Measurements from ENCODE around the gene TMEM222.

- TF ChIP-seq, protein P1, sequence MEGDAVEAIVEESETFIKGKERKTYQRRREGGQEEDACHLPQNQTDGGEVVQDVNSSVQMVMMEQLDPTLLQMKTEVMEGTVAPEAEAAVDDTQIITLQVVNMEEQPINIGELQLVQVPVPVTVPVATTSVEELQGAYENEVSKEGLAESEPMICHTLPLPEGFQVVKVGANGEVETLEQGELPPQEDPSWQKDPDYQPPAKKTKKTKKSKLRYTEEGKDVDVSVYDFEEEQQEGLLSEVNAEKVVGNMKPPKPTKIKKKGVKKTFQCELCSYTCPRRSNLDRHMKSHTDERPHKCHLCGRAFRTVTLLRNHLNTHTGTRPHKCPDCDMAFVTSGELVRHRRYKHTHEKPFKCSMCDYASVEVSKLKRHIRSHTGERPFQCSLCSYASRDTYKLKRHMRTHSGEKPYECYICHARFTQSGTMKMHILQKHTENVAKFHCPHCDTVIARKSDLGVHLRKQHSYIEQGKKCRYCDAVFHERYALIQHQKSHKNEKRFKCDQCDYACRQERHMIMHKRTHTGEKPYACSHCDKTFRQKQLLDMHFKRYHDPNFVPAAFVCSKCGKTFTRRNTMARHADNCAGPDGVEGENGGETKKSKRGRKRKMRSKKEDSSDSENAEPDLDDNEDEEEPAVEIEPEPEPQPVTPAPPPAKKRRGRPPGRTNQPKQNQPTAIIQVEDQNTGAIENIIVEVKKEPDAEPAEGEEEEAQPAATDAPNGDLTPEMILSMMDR (conservative IDR thresholded peaks at IDR 0.05; ENCODE audit: low read length) = no peak
- TF ChIP-seq EZH2phosphoT487 (IDR thresholded peaks at IDR 0.05; ENCODE audit: borderline replicate concordance) = no peak
These were observed 58.3 kb downstream of the TMEM222 start for GRCh38 chr1:27380224-27380623.

Measured in Loucy (cell line).